KBM-7 (cell line): ENCODE results near the gene FSCN2.

Experiments
- DNase-seq: peaks from one replicate; pipeline ENCODE4 v3.0.0-alpha.2; 2015
- in situ Hi-C: fragments of 300-500 bp; cut with MboI; formaldehyde crosslinking; loops from 2 replicates; pipeline ENCODE4 v1.14.3; 2020; ENCODE audit warnings: low sequenced_read_pairs, low pct_unique_long_range_greater_than_20kb, mixed read lengths

Gene FSCN2

DNA sequence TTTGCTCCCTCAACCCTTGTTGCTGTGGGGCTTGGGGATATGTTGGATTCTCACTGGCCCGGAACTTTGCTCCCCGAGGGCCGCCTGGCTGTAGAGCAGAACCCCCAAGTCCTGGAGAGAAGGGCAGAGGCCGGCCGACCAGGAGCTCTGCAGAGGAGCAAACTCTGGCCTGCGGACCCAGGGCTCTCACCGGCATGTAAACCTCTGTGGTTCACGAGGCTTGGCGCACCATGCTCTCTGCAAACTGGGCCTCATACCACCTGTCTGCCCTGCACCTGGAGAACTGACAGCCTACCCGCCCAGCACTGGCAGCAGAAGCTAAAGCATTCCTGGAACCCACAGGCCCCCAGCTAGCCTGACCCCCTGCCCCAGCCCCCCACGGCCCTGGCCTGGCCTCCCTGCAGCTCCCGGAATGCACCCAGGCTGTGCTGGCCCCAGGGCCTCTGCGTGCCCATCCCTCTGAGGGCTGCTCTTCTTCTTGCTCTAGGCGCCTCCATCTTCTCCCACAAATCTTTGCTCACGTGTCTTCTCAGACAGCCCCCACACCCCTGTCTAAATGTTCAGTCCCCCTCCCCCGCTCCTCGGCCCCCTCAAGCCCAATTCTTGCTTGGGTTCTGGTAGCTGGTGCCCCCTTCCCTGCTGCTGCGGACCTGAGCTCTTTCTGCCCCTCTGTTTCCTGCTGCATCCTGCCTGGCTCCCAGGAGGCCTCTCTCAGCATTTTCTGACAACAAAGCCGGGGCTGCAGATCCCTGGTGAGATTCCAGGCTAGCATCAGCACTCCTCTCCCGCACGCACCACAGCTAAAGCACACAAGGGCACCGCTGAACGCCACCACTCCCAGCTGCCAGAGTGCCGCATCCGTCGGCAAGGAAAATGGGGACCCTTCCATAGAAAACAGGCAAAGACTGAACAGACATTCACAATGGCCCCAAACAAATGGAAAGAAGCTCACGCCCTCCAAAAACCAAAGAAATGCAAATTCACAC, 38.9 kb upstream of the FSCN2 start:
- DNase-seq = no peak
- in situ Hi-C loops = no loop called here

- no peak for DNase-seq
- in situ Hi-C loops = no loop called here
These were observed 37.9 kb upstream of the FSCN2 start for GRCh38 chr17:81489998-81490992.

DNA sequence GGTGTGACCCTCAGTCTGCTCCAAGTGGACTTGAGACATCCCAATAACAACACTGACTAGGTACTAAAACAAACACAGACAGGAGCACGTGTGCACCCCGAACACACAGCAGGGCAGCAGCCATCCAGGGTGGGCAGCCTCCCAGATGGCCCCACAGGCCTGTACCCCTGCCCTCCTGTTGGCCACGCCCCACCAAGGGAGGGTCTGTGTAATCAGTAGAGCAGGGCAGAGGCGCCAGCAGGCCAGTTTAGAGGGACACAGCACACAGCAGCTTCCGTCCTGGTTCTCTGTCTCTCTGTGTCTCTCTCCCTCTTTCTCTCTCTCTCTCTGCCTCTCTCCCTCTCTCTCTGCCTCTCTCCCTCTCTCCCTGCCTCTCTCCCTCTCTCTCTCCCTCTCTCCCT, 37.0 kb upstream of the FSCN2 start:
- DNase-seq = no peak
- in situ Hi-C loops = no loop called here

- in situ Hi-C loops = no loop called here
- no peak for DNase-seq
These were observed 36.4 kb upstream of the FSCN2 start for GRCh38 chr17:81491761-81492160.

- in situ Hi-C loops = no loop called here
- DNase-seq = no peak
These were observed 36.0 kb upstream of the FSCN2 start for GRCh38 chr17:81492202-81492601.

GRCh38 chr17:81492706-81493105, 35.5 kb upstream of the FSCN2 start:
- in situ Hi-C loops = no loop called here
- no peak for DNase-seq

DNA sequence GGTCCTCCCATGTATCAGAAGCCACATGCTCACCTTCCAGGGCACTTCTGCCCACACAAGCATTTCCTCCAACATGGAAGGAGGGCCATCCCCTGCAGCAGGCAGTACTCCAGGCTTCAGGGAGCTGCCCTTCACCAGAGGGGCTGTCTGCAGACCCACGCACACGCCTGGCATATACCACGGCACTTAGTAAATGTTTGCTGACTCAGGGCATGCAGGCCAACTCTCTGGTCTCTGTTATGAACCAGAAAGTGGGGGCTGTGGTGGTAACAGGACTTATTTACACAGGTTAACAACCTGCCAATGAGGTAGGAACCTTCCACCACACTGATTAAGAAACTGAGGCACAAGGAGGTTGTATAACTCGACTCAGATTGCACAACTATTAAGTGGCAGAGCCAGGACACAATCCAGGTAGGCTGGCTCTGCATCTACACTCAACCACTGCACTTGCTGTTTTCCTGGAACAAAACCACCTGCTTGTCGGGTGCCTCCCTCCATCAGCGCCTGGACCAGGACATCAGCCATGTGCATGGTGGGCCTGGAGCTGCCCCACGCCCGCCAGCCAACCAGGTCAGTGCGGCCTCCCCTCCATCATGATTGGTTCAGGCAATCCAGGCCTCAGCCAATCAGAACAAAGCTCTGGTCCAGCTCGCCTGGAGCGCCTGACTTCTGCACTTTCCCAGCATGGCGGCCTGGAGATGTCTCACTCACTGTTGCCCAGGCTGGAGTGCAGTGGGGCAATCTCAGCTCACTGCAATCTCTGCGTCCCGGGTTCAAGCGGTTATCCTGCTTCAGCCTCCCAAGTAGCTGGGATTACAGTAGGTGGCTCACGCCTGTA, 34.8 kb upstream of the FSCN2 start:
- DNase-seq = no peak
- in situ Hi-C loops = no loop called here

- no peak for DNase-seq
- in situ Hi-C loops = no loop called here
These were observed 33.4 kb upstream of the FSCN2 start for GRCh38 chr17:81494626-81495377.

GRCh38 chr17:81498953-81499600, 29.1 kb upstream of the FSCN2 start:
- in situ Hi-C loops = no loop called here
- DNase-seq = no peak

DNA sequence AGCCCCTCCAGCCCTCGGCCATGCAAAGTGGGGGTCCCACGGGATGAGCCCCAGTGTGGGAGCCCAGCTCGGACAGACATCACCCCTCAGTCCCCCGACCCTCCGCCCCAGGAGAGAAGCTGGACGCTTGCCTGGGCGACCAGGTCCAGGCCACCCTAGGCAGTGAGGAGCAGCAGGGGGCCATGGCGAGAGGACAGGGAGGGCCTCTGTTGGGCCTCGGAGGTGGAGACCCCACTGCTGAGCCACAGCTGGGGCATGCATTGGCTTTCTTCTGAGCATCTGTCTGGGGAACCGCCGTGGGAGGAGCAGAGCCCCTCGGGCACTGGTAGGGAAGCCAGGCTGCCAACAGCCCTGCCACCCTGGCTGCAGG, 28.6 kb upstream of the FSCN2 start:
- in situ Hi-C loops = no loop called here
- DNase-seq = no peak

DNA sequence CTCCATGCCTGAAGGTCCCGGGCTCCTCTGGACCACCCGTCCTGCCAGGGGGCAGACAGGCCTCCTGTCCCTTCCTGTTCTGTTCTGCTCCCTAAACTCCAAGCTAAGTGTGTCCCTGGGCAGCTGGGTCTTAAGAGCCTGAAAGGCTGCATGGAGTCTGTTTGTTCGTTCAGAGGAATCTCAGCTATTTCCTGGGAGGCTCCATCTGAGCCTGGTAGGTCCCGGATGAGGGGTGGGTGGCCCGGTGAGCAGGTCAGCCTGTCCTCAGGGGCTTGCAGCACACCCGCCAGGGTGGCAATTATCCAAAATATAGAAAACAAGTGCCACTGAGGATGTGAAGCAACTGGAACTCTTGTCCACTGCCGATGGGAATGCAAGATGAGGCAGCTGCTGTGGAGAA, 28.1 kb upstream of the FSCN2 start:
- DNase-seq = no peak

GRCh38 chr17:81502471-81503017, 25.6 kb upstream of the FSCN2 start:
- in situ Hi-C loops = no loop called here
- DNase-seq = no peak

More for the DNA sequence above, 28.1 kb upstream of the FSCN2 start:
- in situ Hi-C loops = no loop called here

DNA sequence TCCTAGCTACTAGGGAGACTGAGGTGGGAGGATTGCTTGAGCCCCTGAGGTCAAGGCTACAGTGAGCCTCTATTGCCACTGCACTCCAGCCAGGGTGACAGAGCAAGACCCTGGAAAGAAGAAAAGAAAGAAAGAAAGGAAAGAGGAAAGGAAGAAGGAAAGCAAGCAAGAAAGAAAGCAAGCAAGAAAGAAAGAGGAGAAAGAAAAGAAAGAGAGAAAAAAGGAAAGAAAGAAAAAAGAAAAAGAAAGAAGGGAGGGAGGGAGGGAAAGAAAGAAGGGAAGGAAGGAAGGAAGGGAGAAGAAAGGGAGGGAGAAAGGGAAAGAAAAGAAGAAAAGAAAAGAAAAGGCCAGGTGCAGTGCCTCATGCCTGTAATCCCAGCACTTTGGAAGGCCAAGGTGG, 24.6 kb upstream of the FSCN2 start:
- in situ Hi-C loops = no loop called here
- no peak for DNase-seq

- in situ Hi-C loops = no loop called here
- no peak for DNase-seq
These were observed 19.5 kb upstream of the FSCN2 start for GRCh38 chr17:81508639-81509206.

- DNase-seq = peak; percentile 61
These were observed 18.8 kb upstream of the FSCN2 start for GRCh38 chr17:81509207-81509971.

GRCh38 chr17:81509972-81510784, 18.0 kb upstream of the FSCN2 start:
- no peak for DNase-seq

More at GRCh38 chr17:81509207-81509971, 18.8 kb upstream of the FSCN2 start:
- in situ Hi-C loops = no loop called here

More at GRCh38 chr17:81509972-81510784, 18.0 kb upstream of the FSCN2 start:
- in situ Hi-C loops = no loop called here
